ENCODE measurements around the gene CCDC57.

Gene CCDC57

DNA sequence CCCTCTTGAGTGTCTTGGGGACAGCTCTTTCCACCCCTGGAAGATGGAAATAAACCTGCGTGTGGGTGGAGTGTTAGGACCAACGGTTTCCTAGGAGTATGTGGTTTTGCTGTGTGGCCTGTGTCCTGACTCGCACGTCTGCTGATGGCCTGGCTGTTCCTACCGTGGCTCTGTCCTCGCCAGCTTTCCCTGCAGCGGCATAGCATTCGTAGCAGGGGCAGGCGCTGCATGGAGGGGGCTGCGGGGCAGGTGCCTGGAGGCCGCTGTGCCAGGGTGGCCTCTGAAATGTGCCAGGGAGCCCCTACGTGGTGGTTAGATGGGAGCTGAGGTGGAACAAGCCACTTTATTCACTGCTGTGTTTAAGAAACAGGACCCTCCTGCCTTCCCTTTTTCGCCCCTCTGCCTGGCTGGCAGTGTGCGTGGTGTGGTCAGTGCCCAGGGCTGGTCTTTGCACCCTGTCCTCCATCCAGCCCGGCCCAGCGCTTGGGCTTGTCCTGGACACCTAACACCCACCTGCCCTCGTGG, 26.8 kb upstream of the CCDC57 start:
- peaks cover 23% of the 10 kb centered on the region for H3K36me3 ChIP-seq (ENCODE audit: control insufficient read depth, low read depth, low read length)

DNA sequence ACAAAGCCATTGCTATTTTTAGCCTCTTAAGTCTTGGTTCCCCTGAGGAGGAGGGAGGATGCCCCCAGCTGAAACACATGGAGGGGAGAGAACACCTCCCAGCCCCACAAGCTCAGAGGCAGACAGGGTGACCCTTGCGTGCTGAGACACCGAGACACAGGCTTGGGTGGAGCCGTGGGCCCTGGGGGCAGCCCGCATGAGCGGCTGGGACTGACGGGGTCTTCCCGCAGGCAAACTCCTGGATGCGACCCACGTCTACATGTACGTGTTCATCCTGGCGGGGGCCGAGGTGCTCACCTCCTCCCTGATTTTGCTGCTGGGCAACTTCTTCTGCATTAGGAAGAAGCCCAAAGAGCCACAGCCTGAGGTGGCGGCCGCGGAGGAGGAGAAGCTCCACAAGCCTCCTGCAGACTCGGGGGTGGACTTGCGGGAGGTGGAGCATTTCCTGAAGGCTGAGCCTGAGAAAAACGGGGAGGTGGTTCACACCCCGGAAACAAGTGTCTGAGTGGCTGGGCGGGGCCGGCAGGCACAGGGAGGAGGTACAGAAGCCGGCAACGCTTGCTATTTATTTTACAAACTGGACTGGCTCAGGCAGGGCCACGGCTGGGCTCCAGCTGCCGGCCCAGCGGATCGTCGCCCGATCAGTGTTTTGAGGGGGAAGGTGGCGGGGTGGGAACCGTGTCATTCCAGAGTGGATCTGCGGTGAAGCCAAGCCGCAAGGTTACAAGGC, 26.0 kb upstream of the CCDC57 start:
- Histone ChIP-seq H3K9ac (ENCODE audit: low read length) (no peak overlapping the region), H3K4me3 (ENCODE audit: low read length) (no peak overlapping the region), H3K9me3 (ENCODE audit: control insufficient read depth, low read depth, low read length) (no peaks in the 10 kb centered on the region), H3K36me3 (ENCODE audit: control insufficient read depth, low read depth, low read length) (peaks cover 14% of the 10 kb centered on the region), H3K27ac (ENCODE audit: low read length) (no peak overlapping the region), H3K4me1 (ENCODE audit: control insufficient read depth, low read depth, low read length) (no peaks in the 10 kb centered on the region), H3K27me3 (ENCODE audit: control insufficient read depth, insufficient read depth, low read length) (no peaks in the 10 kb centered on the region)

More for the DNA sequence above, 26.8 kb upstream of the CCDC57 start:
- H3K4me1 ChIP-seq (ENCODE audit: control insufficient read depth, low read depth, low read length) = no peaks in the 10 kb centered on the region
- H3K9me3 ChIP-seq (ENCODE audit: control insufficient read depth, low read depth, low read length) = no peaks in the 10 kb centered on the region
- H3K9ac ChIP-seq (ENCODE audit: low read length) = no peak overlapping the region
- H3K4me3 ChIP-seq (ENCODE audit: low read length) = no peak overlapping the region
- H3K27me3 ChIP-seq (ENCODE audit: control insufficient read depth, insufficient read depth, low read length) = no peaks in the 10 kb centered on the region
- no peak overlapping the region for H3K27ac ChIP-seq (ENCODE audit: low read length)

DNA sequence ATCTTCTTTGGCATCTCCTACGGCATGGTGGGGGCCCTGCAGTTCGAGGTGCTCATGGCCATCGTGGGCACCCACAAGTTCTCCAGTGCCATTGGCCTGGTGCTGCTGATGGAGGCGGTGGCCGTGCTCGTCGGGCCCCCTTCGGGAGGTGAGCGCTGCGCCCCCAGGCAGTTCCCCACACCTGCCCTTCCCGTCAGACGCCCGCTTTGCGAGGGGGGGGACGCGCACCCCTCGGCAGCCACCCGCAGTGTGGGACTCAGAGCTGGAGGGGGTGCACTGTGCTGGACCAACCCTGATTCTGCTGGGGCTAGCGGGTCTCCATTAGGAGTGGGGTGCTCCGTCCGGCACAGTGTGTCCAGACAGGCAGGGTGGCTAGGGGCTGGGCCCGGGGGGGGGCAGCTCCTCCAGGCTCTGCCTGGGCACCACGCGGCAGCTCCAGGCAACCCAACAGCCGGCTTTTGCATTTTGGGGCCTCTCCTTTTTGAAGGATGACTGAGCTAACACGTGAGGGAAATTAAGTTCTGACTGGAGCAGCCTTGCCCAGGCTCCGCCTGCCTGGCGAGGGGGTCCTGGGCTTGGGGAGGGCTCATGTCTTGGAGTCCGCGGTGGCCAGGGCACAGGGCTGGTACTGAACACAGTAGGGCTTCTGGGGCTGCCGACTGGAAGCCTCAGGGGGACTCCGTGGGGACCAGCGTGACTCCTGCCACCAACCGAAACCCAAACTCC, 25.3 kb upstream of the CCDC57 start:
- Histone ChIP-seq H3K27ac (ENCODE audit: low read length) (no peak overlapping the region), H3K9ac (ENCODE audit: low read length) (no peak overlapping the region), H3K36me3 (ENCODE audit: control insufficient read depth, low read depth, low read length) (peaks cover 7% of the 10 kb centered on the region), H3K9me3 (ENCODE audit: control insufficient read depth, low read depth, low read length) (no peaks in the 10 kb centered on the region), H3K4me3 (ENCODE audit: low read length) (no peak overlapping the region), H3K27me3 (ENCODE audit: control insufficient read depth, insufficient read depth, low read length) (peaks cover 6% of the 10 kb centered on the region), H3K4me1 (ENCODE audit: control insufficient read depth, low read depth, low read length) (no peaks in the 10 kb centered on the region)

GRCh38 chr17:82237083-82237745, 24.6 kb upstream of the CCDC57 start:
- peaks cover 2% of the 10 kb centered on the region for H3K4me1 ChIP-seq (ENCODE audit: control insufficient read depth, low read depth, low read length)
- no peaks in the 10 kb centered on the region for H3K9me3 ChIP-seq (ENCODE audit: control insufficient read depth, low read depth, low read length)
- no peak overlapping the region for H3K9ac ChIP-seq (ENCODE audit: low read length)
- H3K4me3 ChIP-seq (ENCODE audit: low read length) = no peak overlapping the region
- peaks cover 13% of the 10 kb centered on the region for H3K27me3 ChIP-seq (ENCODE audit: control insufficient read depth, insufficient read depth, low read length)
- no peak overlapping the region for H3K27ac ChIP-seq (ENCODE audit: low read length)
- peaks cover under 1% of the 10 kb centered on the region for H3K36me3 ChIP-seq (ENCODE audit: control insufficient read depth, low read depth, low read length)

DNA sequence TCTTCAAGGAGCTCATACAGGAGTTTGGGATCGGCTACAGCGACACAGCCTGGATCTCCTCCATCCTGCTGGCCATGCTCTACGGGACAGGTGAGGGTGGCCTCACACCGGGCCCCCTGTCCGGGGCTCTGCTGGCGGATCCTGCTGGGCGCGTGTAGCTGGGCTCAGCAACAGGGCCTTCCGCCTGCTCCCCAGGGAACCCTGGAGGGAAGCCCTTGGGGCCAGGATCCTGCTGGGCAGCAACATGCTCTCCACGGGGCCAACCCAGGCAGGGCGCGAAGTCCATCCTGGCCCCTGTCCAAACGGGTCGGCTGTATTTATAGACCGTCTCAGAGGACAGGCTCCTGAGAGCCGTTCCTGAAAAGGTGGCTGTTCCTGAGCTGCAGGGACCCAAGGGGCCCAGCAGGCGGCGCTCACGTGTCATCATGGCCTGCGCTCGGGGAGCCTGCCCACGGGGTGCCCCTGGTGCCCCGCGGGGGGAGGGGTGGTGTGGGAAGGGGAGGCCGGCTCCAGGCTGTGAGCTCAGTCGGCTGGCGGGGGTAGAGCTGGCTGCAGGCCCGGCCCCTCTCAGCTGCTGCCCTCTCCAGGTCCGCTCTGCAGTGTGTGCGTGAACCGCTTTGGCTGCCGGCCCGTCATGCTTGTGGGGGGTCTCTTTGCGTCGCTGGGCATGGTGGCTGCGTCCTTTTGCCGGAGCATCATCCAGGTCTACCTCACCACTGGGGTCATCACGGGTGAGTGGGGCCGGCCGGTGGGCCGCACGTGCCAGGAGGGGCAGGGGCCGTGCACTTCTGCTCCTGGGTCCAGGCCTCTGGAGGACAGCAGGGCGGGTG, 23.7 kb upstream of the CCDC57 start:
- peaks cover 21% of the 10 kb centered on the region for H3K27me3 ChIP-seq (ENCODE audit: control insufficient read depth, insufficient read depth, low read length)
- no peaks in the 10 kb centered on the region for H3K36me3 ChIP-seq (ENCODE audit: control insufficient read depth, low read depth, low read length)
- H3K4me1 ChIP-seq (ENCODE audit: control insufficient read depth, low read depth, low read length) = peaks cover 4% of the 10 kb centered on the region
- no peak overlapping the region for H3K27ac ChIP-seq (ENCODE audit: low read length)
- H3K9ac ChIP-seq (ENCODE audit: low read length) = no peak overlapping the region
- no peak overlapping the region for H3K4me3 ChIP-seq (ENCODE audit: low read length)
- no peaks in the 10 kb centered on the region for H3K9me3 ChIP-seq (ENCODE audit: control insufficient read depth, low read depth, low read length)

- H3K9me3 ChIP-seq (ENCODE audit: control insufficient read depth, low read depth, low read length) = no peaks in the 10 kb centered on the region
- no peak overlapping the region for H3K4me3 ChIP-seq (ENCODE audit: low read length)
- no peak overlapping the region for H3K9ac ChIP-seq (ENCODE audit: low read length)
- no peak overlapping the region for H3K27ac ChIP-seq (ENCODE audit: low read length)
- H3K36me3 ChIP-seq (ENCODE audit: control insufficient read depth, low read depth, low read length) = no peaks in the 10 kb centered on the region
- H3K4me1 ChIP-seq (ENCODE audit: control insufficient read depth, low read depth, low read length) = peaks cover 4% of the 10 kb centered on the region
- H3K27me3 ChIP-seq (ENCODE audit: control insufficient read depth, insufficient read depth, low read length) = peaks cover 27% of the 10 kb centered on the region
Measured at GRCh38 chr17:82235775-82236141, 23.1 kb upstream of the CCDC57 start.

DNA sequence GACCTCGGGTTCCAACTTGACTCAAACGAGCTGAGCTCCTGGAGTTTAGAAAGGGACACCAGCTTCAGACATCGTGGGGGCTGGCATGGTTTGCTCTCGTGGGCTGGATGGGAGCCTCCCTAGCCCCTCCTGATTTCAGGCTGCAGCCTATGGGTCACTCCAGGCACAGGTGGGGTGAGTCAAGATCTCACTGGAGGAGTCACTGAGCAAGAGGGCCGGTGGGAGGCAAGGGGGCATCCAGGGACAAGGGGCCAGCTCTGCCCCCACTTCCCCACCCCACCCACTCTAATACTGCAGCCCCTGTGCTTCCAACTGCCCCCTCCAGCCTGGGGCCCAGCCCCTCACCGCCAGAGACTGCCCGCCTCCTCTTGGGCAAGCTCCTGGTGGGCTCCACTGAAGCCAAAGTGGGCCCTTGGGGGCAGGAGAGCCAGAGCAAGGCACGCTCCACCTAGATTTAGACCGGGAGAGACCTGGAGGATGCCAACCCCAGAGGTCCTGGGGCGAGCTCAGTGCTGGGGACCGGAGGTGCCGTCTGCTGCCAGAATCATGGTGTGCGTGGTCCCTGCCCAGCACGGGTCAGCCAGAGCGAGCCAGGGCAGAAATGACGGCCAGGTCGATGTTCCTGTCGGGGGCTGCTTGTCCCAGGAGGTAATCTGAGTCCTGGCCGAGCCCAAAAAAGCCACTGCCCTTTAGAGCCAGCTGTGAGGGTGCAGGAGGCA, 22.6 kb upstream of the CCDC57 start:
- Histone ChIP-seq H3K4me3 (ENCODE audit: low read length) (no peak overlapping the region), H3K4me1 (ENCODE audit: control insufficient read depth, low read depth, low read length) (peaks cover 4% of the 10 kb centered on the region), H3K9me3 (ENCODE audit: control insufficient read depth, low read depth, low read length) (no peaks in the 10 kb centered on the region), H3K27ac (ENCODE audit: low read length) (no peak overlapping the region), H3K27me3 (ENCODE audit: control insufficient read depth, insufficient read depth, low read length) (peaks cover 33% of the 10 kb centered on the region), H3K36me3 (ENCODE audit: control insufficient read depth, low read depth, low read length) (no peaks in the 10 kb centered on the region), H3K9ac (ENCODE audit: low read length) (no peak overlapping the region)

DNA sequence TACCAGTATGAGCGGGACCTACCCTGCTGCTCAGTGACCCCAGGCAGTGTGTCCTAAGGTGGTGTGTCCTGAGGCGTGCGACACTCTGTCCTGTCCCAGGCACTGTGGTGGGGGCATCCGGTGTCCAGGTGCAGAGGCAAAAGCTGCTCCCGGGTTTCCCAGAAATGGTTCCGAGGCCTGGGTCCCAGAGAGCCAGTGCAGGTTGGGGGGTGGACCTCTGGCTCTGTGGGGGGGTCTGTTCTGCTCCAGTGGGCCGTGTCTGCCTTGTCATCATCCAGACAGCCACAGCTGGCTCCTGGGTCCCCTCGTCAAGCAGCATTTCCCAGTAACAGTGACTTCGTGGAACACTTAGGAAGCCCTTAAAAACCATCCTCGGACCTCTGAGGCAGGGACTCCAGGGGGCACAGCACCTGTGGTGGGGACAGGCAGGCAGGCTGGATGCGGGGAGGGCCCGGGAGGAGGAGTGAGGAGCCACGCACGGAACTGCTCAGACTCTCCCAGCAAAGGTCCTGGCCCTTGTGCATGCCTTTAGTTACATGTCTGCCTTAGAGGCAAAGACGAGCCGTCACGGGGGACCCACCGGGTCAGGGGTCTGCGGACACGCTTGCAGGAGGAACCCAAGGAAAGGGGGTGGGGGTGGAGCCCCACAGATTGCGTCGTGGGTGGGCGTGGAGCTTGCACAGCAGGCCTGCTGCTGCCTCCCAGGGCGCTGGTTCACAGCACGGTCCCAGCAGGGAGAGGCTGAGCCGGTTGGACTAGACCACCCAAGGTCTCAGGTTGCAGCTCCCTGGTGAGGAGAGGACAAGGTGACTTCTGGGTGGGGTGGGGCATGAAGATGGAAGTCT, 21.8 kb upstream of the CCDC57 start:
- peaks cover 4% of the 10 kb centered on the region for H3K4me1 ChIP-seq (ENCODE audit: control insufficient read depth, low read depth, low read length)
- H3K27me3 ChIP-seq (ENCODE audit: control insufficient read depth, insufficient read depth, low read length) = peaks cover 41% of the 10 kb centered on the region
- H3K9me3 ChIP-seq (ENCODE audit: control insufficient read depth, low read depth, low read length) = no peaks in the 10 kb centered on the region
- H3K9ac ChIP-seq (ENCODE audit: low read length) = no peak overlapping the region
- H3K27ac ChIP-seq (ENCODE audit: low read length) = no peak overlapping the region
- no peaks in the 10 kb centered on the region for H3K36me3 ChIP-seq (ENCODE audit: control insufficient read depth, low read depth, low read length)
- no peak overlapping the region for H3K4me3 ChIP-seq (ENCODE audit: low read length)

DNA sequence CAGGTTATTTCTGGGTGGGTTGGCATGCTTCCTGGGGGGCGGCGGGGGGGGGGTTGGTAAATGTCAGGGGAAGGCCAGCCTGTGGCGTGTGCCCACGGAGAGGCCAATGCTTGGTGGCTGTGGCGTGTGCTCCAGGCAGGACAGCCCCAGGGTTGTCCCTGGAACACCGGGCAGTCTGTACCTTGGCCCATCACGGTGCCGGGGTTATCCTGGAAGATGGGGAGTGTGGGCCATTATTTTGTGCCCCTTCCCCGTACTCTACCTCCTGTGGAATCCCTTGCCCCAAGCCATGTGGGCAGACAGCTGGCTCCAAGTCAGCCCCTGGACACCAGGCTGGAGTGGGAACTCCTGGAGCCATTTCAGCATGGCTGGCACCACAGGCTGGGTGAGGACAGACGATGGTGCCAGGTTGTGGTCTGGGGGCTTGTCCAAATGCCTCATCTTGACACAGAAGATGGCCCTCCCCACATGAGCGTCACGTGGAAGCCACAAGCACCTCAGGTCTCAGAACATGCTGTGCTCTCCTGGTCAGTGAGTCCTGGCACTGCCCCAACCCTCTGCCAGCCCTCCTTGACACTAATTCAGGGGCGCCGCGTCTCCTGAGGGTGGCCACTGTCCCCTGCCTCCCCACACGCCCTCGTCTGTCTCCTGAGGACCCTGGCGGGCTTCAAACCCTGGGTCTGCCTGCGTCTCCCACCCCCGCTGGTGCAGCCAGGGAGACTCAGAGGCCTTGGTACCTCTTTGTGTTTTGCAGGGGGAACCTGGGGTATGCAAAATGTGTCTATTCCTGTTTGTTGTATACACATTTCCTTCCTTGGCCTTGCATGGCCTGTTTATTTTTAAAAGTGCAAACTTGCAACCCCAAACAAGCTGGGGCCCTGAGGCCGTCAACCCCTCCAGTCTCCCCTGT, 20.5 kb upstream of the CCDC57 start:
- H3K27me3 ChIP-seq (ENCODE audit: control insufficient read depth, insufficient read depth, low read length) = peaks cover 52% of the 10 kb centered on the region
- no peak overlapping the region for H3K27ac ChIP-seq (ENCODE audit: low read length)
- no peak overlapping the region for H3K4me3 ChIP-seq (ENCODE audit: low read length)
- H3K9ac ChIP-seq (ENCODE audit: low read length) = no peak overlapping the region
- H3K9me3 ChIP-seq (ENCODE audit: control insufficient read depth, low read depth, low read length) = no peaks in the 10 kb centered on the region
- no peaks in the 10 kb centered on the region for H3K36me3 ChIP-seq (ENCODE audit: control insufficient read depth, low read depth, low read length)
- peaks cover 4% of the 10 kb centered on the region for H3K4me1 ChIP-seq (ENCODE audit: control insufficient read depth, low read depth, low read length)

Measured in iPS-18a (cell line).